ENCODE data around the gene CHKA.

Gene CHKA

DNA sequence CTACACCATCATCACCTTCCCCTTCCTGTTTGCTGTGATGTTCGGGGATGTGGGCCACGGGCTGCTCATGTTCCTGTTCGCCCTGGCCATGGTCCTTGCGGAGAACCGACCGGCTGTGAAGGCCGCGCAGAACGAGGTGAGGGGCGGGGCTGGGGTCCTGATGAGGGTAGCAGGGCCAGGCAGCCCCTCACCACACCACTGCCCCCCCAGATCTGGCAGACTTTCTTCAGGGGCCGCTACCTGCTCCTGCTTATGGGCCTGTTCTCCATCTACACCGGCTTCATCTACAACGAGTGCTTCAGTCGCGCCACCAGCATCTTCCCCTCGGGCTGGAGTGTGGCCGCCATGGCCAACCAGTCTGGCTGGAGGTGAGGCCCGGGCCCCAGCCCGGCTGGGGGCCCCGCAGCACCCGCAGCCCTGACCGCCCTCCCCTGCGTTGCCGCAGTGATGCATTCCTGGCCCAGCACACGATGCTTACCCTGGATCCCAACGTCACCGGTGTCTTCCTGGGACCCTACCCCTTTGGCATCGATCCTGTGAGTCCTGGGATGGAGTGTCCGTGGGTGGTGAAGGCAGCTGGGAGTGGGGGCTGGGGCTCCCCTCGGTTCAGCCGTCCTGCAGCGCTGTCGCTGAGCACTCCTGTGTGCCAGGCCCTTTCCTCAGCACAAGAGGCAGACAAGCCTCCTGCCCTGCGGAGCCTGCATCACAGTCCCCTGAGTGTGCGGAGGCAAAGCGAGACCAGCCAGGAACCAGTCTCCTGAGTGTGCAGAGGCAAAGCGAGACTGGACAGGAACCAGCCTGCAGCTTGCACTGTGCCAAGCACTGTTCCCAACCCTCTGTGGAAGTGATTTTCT lies 73.5 kb downstream of the CHKA start:
- no peak for DNase-seq (ENCODE audit: low read depth, low spot score)

DNA sequence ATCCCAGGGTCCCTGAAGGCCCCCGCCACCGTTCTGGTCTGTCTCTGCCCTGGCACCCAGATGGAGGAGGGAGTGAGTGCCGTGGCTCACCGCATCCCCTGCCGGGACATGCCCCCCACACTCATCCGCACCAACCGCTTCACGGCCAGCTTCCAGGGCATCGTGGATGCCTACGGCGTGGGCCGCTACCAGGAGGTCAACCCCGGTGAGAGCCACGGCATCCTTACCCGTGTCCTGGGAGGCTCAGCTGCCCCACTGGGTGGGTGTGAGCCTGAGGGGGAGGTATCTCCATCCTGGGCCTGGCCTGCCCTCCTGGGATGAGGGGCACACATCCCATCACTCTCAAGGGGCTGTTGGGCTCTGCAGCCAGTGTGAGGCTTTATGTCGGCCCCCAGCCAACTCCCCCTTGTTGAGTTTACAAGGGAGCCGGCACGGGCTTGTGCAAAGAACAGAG lies 76.3 kb downstream of the CHKA start:
- no peak for DNase-seq (ENCODE audit: low read depth, low spot score)

DNA sequence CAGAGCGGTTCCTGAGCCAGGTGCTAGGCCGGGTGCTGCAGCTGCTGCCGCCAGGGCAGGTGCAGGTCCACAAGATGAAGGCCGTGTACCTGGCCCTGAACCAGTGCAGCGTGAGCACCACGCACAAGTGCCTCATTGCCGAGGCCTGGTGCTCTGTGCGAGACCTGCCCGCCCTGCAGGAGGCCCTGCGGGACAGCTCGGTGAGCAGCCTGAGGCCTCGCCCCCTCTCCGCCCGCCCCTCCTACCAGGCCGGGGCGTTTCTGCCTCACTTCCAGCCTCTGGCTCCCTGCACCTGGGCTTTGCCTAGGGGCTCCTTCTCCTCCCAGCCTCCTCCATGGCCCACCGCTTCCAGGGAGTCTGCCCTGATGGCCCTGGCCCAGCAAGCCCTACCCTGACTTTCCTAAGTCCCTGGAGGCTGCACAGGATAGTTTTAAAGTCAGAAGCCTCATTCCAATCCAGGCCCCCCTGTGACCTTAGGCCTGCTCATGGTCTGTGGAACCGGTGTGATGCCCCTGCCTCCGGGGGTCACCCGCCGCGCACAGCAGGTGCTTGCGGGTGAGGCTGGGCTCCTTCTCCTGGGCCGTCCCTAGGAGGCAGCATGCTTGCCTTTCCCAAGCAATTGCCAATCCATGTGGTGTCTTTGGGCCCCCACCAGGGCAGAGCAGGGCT lies 76.9 kb downstream of the CHKA start:
- DNase-seq (ENCODE audit: low read depth, low spot score) = peak; percentile 64

DNA sequence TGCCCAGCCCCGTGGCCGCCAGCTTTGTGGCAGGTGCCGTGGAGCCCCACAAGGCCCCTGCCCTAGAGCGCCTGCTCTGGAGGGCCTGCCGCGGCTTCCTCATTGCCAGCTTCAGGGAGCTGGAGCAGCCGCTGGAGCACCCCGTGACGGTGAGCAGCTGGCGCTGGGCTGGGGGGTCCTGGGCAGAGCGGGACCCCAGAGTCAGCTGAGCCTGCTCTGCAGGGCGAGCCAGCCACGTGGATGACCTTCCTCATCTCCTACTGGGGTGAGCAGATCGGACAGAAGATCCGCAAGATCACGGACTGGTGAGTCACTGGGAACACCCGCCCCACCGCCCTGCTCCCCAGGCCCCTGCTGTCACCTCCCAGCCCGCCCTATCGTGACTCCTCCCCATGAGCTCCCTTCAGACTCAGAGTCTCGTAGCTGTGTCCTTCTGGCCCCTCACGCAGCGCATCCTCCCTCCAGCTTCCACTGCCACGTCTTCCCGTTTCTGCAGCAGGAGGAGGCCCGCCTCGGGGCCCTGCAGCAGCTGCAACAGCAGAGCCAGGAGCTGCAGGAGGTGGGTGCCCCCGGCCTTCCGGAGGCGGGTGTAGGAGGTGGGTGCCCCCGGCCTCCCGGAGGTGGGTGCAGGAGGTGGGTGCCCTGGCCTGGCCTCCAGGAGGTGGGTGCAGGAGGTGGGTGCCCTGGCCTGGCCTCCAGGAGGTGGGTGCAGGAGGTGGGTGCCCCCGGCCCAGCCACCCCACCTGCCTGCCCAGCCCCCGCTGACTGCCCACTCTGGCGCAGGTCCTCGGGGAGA lies 77.6 kb downstream of the CHKA start:
- peak; percentile 43 for DNase-seq (ENCODE audit: low read depth, low spot score)

DNA sequence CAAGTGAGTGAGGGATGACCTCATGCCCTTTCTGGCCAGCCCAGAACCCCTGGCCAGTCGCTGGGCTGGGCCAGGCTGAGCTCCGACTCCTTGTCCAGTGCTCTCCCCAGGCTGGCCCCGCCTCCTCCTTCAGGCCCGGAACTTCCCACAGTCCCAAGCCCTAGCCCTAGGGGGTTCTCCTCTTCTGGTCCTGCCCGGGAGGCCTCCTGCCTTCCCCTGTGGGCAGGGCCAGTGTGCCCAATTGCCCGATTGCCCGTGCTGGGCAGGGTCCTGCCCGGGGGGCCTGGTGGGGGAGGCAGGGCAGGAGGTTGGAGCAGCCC lies 78.2 kb downstream of the CHKA start:
- no peak for DNase-seq (ENCODE audit: low read depth, low spot score)

DNA sequence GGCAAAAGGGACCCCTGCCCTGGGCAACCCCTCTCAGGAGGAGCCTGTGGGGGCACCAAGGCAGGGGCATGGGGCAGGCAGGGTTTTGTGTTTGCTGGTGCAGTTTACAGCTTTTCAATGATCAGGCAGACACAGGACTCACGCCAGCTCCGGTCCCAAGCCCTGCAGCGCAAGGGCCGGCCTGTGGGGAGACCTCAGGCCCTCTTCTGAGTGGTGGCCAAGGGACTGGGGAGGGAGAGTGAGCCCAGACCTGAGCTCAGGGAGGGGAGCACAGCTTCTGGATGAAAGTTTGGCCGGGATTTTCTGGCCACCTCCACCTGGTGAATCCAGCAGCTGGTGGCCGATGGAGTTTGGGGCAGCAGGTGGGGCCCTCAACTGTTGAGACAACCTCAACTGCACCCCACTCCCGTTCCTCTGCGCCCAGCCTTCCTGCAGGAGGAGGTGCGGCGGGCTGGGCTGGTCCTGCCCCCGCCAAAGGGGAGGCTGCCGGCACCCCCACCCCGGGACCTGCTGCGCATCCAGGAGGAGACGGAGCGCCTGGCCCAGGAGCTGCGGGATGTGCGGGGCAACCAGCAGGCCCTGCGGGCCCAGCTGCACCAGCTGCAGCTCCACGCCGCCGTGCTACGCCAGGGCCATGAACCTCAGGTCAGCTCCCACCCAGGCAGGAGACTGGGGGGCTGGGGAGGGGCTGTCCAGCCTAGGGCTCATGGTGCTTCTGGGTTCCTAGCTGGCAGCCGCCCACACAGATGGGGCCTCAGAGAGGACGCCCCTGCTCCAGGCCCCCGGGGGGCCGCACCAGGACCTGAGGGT lies 78.8 kb downstream of the CHKA start:
- DNase-seq (ENCODE audit: low read depth, low spot score) = no peak

DNA sequence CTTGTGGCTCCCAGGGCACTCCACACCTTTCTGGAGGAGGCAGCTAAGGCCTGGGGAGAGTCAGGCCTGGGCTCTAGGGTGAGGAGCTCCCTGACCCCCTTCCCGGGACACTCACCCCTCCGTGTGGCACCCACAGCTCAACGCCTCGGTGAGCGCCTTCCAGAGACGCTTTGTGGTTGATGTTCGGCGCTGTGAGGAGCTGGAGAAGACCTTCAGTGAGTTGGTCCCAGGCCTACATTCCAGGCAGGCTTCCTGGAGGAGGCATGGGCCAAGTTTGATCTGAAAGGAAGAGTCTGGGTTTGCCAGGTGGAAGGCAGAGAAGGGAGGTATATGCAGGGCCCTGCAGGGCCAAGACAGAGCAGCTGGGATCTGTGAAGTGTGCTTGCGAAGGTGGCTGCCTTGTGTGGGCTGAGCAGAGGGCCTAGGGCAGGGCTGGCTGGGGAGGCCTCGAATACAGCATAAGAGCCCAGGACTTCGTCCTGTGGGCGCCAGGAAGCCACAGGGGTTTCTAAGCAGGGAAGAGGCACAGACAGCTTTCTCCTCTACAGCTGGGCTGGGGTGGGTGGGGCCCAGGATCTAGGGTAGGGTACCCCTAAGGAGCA lies 79.5 kb downstream of the CHKA start:
- DNase-seq (ENCODE audit: low read depth, low spot score) = no peak

DNA sequence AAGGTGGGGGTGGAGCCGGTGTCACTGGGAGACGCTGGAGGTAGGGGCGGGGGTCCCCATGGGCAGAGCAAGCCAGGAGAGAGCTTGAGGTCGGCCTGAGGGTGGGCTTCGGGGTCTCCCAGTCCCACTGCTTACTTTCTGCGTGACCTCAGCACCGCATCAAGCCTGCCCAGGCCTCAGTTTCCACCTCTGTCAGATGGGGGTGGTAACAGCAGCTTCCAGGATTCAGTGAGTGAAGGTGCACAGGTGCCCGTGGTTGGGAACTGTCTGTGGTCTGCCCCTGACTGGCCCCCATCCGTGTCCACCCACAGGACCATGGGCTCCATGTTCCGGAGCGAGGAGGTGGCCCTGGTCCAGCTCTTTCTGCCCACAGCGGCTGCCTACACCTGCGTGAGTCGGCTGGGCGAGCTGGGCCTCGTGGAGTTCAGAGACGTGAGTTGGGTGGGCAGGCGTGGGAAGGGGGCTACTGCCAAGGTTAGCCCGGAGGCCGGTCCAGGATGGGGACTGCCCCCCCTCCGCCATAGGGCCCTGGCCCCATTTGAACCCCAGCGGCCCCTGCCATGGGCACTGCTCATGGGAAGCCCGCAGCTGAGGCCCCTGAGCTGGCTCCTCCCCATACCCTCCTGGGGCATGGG lies 80.1 kb downstream of the CHKA start:
- DNase-seq (ENCODE audit: low read depth, low spot score) = no peak

DNA sequence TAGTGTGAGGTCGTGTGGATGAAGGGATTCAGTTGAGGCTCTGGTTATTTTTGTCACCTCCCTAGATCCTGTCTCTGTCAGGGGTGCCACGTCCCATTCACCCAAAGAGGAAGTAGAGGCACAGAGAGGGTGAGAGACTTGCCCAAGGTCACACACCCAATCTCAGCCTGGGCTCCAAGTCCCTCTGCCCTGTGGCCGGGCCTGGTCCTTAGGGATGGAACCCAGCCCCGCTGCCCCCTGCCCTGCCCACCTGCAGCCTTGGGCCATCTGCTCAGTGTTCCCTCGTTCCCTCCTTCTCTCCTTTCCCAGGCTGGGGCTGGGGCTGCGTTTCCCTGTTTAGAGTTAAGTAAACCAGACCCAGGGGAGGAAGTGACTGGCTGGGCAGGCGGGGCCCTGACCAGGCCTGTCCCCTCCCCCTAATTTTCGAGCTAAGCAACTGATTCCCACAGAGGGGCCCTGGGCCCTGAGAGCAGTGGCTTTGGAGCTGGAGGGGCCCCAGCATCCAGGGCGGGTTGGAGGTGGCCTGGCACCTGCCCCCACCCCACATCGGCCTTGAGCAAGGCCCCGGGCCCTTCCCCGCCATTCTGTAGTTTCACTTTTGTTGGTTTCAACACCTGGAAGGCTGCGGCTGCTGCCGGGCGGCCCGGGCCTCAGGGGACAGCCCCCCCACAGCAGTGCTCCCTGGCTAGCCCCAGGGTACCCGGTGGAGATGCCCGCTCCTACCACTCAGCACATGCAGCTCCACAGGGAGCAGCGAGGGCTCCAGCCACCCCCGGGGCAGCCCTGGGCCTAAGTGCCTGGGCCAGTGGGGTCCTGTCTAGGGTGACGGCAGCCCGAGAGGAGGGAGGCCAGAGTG lies 80.9 kb downstream of the CHKA start:
- DNase-seq (ENCODE audit: low read depth, low spot score) = peak; percentile 86

DNA sequence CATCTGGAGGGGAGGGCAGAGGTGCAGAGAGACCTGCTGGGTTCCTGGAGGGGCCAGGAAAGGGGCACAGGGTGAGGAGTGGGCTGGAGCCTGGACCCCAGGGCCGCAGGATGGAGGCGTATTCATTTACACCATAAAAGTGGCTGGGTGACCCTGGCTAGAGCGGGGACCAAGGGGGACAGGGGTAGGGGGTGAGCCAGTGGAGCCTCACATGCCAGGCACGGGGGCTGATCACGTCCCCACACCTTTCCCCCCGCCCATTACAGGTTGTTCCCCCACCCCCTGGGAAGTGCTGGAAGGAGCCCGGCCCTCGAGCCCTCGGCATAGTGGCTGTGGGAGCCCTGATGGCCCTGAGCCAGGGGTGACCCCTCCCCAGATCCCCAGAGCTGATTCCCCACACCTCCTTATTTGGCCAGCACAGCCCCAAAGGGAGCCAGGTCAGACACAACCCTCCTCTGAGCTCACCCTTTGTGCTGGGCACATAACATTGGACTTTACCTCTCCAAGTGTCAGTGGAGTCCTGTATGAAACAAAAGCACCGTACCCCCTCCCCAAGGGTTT lies 81.6 kb downstream of the CHKA start:
- no peak for DNase-seq (ENCODE audit: low read depth, low spot score)

DNA sequence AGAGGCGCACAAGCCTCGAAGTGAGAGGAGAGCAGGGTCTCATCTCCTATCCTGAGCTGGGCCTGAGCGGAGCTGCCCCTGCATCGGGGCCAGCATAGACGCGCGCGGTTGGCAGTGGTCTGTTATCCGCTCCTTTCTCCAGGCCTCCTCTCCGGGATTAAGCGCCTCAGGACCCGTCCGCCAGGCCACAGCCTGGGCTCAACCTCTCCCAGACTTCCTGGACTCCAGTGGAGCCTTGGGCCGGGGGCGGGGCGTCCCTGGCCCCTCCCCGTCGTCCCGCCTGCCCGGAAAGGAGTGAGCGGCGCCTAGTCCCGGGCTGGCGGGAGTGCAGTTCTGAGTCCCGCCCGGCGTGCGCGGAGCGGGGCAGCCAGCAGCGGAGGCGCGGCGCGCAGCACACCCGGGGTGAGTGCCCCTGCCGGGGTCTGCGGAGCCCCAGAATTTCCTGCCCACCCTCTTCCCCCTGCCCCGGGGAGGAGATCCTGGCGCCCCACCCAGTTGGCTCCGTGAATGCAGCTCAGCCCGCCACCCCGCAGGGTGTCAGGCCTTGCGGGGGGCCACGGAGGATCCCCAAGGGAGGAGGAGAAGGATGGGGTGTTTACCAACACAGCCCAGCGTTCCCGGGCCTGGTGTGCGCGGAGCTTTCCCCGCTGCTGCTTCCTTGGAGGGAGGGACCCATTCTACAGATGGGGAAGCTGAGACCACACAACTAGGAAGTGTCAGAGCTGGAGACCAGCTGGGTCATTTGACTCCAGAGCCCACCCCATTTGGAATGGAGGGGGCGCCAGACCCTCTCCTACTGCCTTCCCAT lies 82.3 kb downstream of the CHKA start, which contains the start of gene TCIRG1:
TCIRG1 (plus strand) TSS at position 308 of the 808 bp plus-strand sequence. CDS start 2,247 bp downstream, outside the sequence.
- DNase-seq (ENCODE audit: low read depth, low spot score) = peak; percentile 94

DNA sequence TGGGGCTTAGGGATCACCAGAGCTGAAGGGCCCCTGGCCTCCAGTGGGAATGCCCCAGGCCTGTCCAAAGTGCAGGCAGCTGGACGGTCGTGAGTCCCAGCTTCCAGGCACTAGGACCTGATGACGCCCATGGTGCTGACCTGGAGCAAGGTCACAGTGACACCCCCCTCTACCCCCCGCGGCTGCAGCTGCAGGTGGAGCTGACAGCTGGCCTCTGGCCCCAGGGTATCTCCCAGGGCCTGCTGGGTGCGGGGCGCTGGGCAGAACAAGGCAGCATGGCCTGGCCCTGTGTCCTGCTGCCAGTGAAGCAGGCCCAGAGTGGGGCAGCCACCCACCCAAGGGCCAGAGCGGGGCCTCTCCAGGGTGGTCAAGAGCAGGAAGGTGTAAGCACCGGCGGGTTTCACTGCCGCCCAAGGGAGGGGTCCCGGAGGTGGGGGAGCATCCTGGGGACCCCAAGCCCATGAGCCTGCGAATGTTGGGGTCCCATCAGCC lies 82.9 kb downstream of the CHKA start:
- DNase-seq (ENCODE audit: low read depth, low spot score) = peak; percentile 48

DNA sequence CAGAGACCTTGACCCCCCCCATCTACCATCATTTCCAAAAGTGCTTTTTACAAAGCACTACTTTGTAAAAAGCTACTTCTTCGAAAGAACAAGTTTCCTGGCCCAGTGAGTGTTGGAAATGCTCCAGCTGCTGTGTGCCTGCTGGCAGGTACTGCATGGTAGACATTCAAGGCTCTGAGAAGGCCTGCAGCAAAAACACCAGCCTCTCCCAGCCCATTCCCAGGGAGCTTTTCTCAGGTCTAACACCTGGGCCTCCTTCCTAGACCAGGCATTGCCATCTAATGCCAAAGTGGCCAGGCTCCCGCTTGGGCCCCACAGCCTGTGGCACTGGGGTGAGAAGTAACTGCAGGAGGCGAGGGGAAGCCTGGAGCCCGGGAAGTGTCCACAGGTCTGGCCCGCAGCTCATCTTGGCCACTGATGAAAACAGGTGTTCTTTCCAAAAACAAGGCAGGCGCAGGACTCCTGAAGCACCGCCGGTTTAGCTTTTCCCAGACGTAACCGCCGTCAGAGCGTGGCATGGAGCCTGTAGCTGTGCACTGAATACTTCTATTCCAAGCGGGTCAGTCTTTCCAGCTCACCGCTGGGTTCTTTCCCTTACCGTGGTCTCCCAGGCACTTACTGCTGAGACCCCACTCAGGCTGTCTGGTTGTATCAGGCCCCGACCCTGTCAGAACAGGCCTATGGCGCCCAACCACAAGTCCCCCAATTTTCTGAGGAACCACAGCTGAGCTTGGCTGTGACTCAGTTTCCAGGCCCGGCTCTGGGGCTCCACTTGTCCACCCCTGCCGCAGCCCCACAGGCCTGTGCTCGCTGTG lies 83.6 kb downstream of the CHKA start:
- DNase-seq (ENCODE audit: low read depth, low spot score) = no peak

DNA sequence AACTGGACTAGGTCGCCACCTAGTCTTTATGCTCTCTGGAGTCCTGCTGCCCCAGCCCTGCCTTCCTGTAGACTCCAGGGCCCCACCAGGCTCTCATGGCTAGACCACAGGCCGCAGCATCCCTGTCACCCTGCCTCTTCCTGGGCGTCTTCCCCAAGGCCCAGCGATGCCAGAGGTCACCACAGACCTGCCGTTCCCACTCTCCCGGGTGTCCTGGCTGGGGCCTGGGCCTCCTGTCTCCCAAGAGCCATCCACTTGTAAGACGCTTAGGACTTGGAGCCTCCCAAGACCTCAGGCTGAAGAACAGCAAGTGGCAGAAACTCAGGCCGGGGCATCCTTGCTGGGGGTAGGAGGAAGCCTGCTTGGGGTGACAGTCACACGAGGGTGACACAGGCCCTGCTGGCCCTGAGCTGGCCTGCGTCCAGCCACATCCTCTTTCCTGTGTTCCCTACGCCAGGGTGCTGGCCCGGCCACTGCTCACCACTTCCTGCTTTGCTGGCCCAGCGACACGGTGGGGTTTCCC lies 84.4 kb downstream of the CHKA start:
- DNase-seq (ENCODE audit: low read depth, low spot score) = no peak

DNA sequence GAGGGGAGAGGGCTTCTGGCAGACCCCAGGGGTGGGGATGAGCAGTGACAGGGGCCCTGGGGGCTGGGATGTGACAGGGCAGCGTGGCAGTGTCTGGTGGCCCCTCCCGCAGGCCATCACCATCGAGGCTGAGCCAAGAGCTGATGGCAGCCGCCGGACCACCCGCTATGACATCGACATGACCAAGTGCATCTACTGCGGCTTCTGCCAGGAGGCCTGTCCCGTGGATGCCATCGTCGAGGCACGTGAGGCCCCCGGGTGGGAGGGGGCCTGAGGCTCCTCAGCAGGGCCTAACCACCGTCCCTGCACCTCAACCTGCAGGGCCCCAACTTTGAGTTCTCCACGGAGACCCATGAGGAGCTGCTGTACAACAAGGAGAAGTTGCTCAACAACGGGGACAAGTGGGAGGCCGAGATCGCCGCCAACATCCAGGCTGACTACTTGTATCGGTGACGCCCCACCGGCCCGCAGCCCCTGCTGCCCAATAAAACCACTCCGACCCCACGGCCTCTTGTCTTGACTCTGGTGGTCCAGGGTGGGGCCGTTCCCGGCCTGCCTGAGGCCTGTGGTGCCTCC lies 85.0 kb downstream of the CHKA start:
- no peak for DNase-seq (ENCODE audit: low read depth, low spot score)

DNA sequence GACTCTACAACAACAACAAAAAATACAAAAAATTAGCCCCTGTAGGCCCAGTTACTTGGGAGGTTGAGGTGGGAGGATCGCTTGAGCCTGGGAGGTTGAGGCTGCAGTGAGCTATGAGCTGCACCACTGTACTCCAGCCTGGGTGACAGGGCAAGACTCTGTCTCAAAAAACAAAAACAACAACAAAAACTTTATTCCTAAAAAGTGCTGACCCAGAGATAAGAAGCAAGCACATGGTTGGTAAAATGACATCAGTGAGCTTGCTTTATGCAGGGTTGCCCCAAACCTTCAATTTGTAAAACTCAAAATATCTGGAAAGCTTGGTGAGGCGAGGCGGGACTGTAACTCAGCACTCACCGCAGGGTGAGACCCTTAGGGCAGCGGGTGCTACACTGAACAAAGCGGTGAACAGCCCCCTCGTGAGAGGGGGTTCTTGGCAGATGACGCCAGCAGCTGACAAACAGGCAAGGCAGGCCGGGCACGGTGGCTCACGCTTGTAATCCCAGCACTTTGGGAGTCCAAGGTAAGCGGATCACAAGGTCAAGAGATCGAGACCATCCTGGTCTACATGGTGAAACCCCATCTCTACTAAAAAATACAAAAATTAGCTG lies 85.8 kb downstream of the CHKA start:
- no peak for DNase-seq (ENCODE audit: low read depth, low spot score)
